ENCODE data around the gene MAP3K4. TPM values are rescaled to one million over a fixed set of nuclear protein-coding genes. Genes with fewer than 3 reads are reported as not detected.

The MAP3K4 gene
- total and polyA plus RNA-seq, 2 donors from 2014 or later = 13.0 to 52.8 TPM

DNA sequence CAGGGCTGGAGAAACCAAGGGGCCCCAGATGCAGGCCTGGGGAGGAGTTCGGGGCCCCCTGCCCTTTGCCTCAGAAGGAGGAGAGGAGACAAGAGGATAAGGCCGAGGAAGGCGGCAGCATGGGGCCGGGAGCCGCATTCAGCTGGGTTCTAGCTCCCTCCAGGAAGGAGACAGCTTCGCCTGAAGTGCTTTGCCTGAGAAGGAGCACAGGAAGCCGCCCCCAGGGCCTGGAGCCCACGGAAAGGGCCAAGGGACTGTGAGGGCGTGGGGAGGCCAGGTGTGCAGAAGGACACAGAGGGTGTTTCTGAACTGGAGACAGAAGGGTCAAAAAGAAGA, 160.9 kb downstream of the MAP3K4 start:
- TF ChIP-seq, protein P1, sequence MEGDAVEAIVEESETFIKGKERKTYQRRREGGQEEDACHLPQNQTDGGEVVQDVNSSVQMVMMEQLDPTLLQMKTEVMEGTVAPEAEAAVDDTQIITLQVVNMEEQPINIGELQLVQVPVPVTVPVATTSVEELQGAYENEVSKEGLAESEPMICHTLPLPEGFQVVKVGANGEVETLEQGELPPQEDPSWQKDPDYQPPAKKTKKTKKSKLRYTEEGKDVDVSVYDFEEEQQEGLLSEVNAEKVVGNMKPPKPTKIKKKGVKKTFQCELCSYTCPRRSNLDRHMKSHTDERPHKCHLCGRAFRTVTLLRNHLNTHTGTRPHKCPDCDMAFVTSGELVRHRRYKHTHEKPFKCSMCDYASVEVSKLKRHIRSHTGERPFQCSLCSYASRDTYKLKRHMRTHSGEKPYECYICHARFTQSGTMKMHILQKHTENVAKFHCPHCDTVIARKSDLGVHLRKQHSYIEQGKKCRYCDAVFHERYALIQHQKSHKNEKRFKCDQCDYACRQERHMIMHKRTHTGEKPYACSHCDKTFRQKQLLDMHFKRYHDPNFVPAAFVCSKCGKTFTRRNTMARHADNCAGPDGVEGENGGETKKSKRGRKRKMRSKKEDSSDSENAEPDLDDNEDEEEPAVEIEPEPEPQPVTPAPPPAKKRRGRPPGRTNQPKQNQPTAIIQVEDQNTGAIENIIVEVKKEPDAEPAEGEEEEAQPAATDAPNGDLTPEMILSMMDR (IDR thresholded peaks at IDR 0.05; ENCODE audit: borderline replicate concordance, extremely low read depth, insufficient read depth) = no peak
- H3K27me3 ChIP-seq (ENCODE audit: control insufficient read depth, insufficient read depth, low read length) = no peaks in the 10 kb centered on the region
- DNase-seq = no peak
- H3K36me3 ChIP-seq (ENCODE audit: control insufficient read depth in 2 of 3, insufficient read depth in 3 of 3, low read length in 3 of 3) = no peaks in the 10 kb centered on the region
- H3K4me3 ChIP-seq (ENCODE audit: low read length in 3 of 3) = no peak overlapping the region
- intact Hi-C loops (cut with DNase I) = no loop called here
- no peak overlapping the region for H3K27ac ChIP-seq (ENCODE audit: low read depth in 2 of 2, low read length in 2 of 2)
- H3K4me1 ChIP-seq (ENCODE audit: control insufficient read depth in 2 of 3, insufficient read depth in 2 of 3, low read depth in 1 of 3, low read length in 3 of 3) = no peaks in the 10 kb centered on the region
- no peaks in the 10 kb centered on the region for H3K9me3 ChIP-seq (ENCODE audit: control insufficient read depth in 2 of 3, insufficient read depth in 1 of 3, low read length in 3 of 3)
- no peak for FAIRE-seq
- H3K9ac ChIP-seq (ENCODE audit: low read length in 3 of 3) = no peak overlapping the region

DNA sequence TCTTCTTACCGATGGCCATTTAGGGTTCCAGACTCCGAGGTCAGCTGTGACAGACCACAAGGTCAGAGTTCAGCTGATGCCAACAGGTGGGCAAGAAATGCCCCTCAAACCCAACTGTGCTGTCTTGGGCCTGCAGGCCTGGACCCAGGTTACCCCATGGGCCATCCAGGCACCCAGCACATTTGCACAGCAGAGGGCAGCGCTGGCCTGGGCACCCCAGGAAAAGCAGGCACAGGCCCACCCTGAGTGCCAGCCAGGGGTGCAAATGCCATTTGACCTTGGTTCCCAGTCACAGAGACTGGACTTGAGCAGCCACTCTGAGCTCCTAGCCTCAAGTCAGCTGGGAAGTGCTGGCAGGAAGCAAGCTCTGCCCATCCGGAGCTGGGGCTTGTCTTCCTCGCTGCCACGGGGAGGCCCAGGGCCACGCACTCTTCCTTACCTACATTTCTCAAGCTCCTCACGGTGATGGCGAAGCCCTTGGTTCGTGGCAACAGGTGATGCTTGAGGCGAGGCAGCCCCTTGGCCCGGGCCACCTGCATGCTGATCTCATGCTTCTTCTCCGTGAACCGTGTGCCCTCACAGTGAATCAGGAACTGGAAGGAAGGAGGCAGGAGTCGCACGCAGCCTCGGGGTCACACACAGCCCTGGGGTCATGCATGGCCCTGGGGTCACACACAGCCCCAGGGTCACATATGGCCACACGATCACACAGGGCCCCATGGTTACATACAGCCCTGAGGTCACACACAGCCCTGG, 161.5 kb downstream of the MAP3K4 start:
- H3K36me3 ChIP-seq (ENCODE audit: control insufficient read depth in 2 of 3, insufficient read depth in 3 of 3, low read length in 3 of 3) = no peaks in the 10 kb centered on the region
- FAIRE-seq = no peak
- no peaks in the 10 kb centered on the region for H3K9me3 ChIP-seq (ENCODE audit: control insufficient read depth in 2 of 3, insufficient read depth in 1 of 3, low read length in 3 of 3)
- no peaks in the 10 kb centered on the region for H3K27me3 ChIP-seq (ENCODE audit: control insufficient read depth, insufficient read depth, low read length)
- intact Hi-C loops (cut with DNase I) = no loop called here
- H3K27ac ChIP-seq (ENCODE audit: low read depth in 2 of 2, low read length in 2 of 2) = no peak overlapping the region
- no peak for DNase-seq
- no peak overlapping the region for H3K9ac ChIP-seq (ENCODE audit: low read length in 3 of 3)
- no peaks in the 10 kb centered on the region for H3K4me1 ChIP-seq (ENCODE audit: control insufficient read depth in 2 of 3, insufficient read depth in 2 of 3, low read depth in 1 of 3, low read length in 3 of 3)
- TF ChIP-seq, protein P1 (IDR thresholded peaks at IDR 0.05; ENCODE audit: borderline replicate concordance, extremely low read depth, insufficient read depth) = no peak
- no peak overlapping the region for H3K4me3 ChIP-seq (ENCODE audit: low read length in 3 of 3)

DNA sequence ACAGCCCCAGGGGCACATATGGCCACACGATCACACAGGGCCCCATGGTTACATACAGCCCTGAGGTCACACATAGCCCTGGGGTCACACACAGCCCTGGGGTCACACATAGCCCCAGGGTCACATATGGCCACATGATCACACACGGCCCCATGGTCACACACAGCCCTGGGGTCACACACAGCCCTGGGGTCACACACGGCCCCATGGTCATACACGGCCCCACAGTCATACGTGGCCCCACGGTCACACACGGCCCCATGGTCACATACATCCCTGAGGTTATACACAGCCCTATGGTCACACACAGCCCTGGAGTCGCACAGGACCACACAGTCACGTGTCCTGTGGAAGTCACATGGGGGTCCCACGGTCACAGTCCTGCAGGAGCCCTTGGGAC, 162.2 kb downstream of the MAP3K4 start:
- Histone ChIP-seq H3K27ac (ENCODE audit: low read depth in 2 of 2, low read length in 2 of 2) (no peak overlapping the region), H3K9ac (ENCODE audit: low read length in 3 of 3) (no peak overlapping the region), H3K27me3 (ENCODE audit: control insufficient read depth, insufficient read depth, low read length) (no peaks in the 10 kb centered on the region), H3K36me3 (ENCODE audit: control insufficient read depth in 2 of 3, insufficient read depth in 3 of 3, low read length in 3 of 3) (no peaks in the 10 kb centered on the region), H3K9me3 (ENCODE audit: control insufficient read depth in 2 of 3, insufficient read depth in 1 of 3, low read length in 3 of 3) (no peaks in the 10 kb centered on the region), H3K4me3 (ENCODE audit: low read length in 3 of 3) (no peak overlapping the region), H3K4me1 (ENCODE audit: control insufficient read depth in 2 of 3, insufficient read depth in 2 of 3, low read depth in 1 of 3, low read length in 3 of 3) (no peaks in the 10 kb centered on the region)
- FAIRE-seq = no peak
- TF ChIP-seq, protein P1 (IDR thresholded peaks at IDR 0.05; ENCODE audit: borderline replicate concordance, extremely low read depth, insufficient read depth) = no peak
- intact Hi-C loops (cut with DNase I) = no loop called here
- no peak for DNase-seq
